Measurements from ENCODE around the gene NEMP2. TPM values are rescaled to one million over a fixed set of nuclear protein-coding genes. Genes with fewer than 3 reads are reported as not detected.

The NEMP2 gene
- total and polyA plus RNA-seq, 2 donors from 2014 or later: 2.3 to 5.2 TPM

DNA sequence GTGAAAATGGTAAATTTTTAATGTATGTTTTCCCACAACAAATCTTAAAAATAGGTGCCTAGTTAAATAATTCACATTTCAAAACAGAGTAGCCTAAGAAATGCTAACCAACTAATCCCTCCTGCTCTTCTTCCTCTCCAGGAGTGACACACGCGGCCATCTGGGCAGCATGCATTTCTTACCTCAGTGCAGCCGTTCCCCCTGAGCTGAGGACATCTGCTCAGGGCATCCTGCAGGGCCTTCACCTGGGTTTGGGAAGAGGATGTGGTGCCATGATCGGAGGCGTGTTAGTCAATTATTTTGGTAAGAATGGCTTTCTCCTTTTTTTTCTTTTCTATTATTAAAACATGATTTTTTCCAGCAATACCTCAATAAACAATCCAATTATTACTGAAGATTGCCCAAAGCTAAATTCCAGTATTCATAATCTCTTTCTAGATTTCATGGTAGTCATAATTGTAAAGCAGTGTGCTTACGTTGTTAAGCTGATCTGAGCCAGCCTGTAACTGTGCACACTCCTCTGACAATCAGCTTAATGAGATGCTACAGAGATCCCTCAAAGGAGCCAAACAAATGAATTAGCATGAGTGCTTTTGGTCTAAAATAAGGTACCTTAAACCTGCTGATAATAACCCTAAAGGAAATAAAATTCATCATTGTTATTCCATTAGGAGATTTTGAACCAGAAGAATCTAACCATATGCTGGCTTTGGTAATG is 45.8 kb downstream of the NEMP2 start:
- Histone ChIP-seq H3K9ac (ENCODE audit: low read length in 3 of 3) (no peak overlapping the region), H3K9me3 (ENCODE audit: control insufficient read depth in 2 of 3, insufficient read depth in 1 of 3, low read length in 3 of 3) (no peaks in the 10 kb centered on the region), H3K4me3 (ENCODE audit: low read length in 3 of 3) (no peak overlapping the region), H3K27me3 (ENCODE audit: control insufficient read depth, insufficient read depth, low read length) (no peaks in the 10 kb centered on the region), H3K36me3 (ENCODE audit: control insufficient read depth in 2 of 3, insufficient read depth in 3 of 3, low read length in 3 of 3) (peaks cover 2 to 8% (median 5%) of the 10 kb centered on the region in 3 donors), H3K27ac (ENCODE audit: low read depth in 2 of 2, low read length in 2 of 2) (no peak overlapping the region), H3K4me1 (ENCODE audit: control insufficient read depth in 2 of 3, insufficient read depth in 2 of 3, low read depth in 1 of 3, low read length in 3 of 3) (no peaks in the 10 kb centered on the region)
- TF ChIP-seq, protein P1, sequence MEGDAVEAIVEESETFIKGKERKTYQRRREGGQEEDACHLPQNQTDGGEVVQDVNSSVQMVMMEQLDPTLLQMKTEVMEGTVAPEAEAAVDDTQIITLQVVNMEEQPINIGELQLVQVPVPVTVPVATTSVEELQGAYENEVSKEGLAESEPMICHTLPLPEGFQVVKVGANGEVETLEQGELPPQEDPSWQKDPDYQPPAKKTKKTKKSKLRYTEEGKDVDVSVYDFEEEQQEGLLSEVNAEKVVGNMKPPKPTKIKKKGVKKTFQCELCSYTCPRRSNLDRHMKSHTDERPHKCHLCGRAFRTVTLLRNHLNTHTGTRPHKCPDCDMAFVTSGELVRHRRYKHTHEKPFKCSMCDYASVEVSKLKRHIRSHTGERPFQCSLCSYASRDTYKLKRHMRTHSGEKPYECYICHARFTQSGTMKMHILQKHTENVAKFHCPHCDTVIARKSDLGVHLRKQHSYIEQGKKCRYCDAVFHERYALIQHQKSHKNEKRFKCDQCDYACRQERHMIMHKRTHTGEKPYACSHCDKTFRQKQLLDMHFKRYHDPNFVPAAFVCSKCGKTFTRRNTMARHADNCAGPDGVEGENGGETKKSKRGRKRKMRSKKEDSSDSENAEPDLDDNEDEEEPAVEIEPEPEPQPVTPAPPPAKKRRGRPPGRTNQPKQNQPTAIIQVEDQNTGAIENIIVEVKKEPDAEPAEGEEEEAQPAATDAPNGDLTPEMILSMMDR (IDR thresholded peaks at IDR 0.05; ENCODE audit: borderline replicate concordance, extremely low read depth, insufficient read depth): no peak
- no peak for FAIRE-seq
- intact Hi-C loops (cut with DNase I): no loop called here
- DNase-seq: no peak

DNA sequence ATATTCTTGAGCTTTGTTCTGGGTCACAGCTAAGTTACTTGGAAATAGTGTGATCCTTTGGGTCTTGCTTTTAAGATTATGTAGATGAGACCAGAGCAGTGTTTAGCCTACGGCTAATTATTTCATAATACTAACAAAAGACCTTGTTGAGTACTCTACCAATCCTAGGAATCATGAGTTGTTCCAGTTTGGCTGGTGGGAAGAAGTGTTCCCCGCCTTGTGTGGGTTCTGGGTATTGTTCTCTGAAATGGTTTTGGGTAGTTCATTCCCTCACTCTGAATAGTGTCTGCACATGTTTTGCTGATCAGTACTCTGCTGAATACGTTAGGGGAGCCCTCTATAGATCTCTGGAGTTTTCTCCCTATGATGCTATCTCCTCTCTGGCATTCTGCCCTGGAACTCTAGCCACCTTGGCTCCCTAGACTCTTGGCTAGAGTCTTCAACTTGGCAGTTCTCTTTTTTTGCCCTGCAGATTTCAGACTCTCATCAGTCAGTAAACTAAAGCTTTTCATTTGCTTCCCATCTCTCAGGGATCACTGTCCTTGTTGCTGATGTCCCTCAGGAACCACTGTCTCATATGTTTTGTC is 48.4 kb downstream of the NEMP2 start:
- H3K4me1 ChIP-seq (ENCODE audit: control insufficient read depth in 2 of 3, insufficient read depth in 2 of 3, low read depth in 1 of 3, low read length in 3 of 3): no peaks in the 10 kb centered on the region
- H3K27ac ChIP-seq (ENCODE audit: low read depth in 2 of 2, low read length in 2 of 2): no peak overlapping the region
- TF ChIP-seq, protein P1 (IDR thresholded peaks at IDR 0.05; ENCODE audit: borderline replicate concordance, extremely low read depth, insufficient read depth): no peak
- no peak for DNase-seq
- no peaks in the 10 kb centered on the region for H3K27me3 ChIP-seq (ENCODE audit: control insufficient read depth, insufficient read depth, low read length)
- FAIRE-seq: no peak
- intact Hi-C loops (cut with DNase I): no loop called here
- peaks cover under 1 to 5% (median 5%) of the 10 kb centered on the region in 3 donors for H3K36me3 ChIP-seq (ENCODE audit: control insufficient read depth in 2 of 3, insufficient read depth in 3 of 3, low read length in 3 of 3)
- no peaks in the 10 kb centered on the region for H3K9me3 ChIP-seq (ENCODE audit: control insufficient read depth in 2 of 3, insufficient read depth in 1 of 3, low read length in 3 of 3)
- H3K9ac ChIP-seq (ENCODE audit: low read length in 3 of 3): no peak overlapping the region
- no peak overlapping the region for H3K4me3 ChIP-seq (ENCODE audit: low read length in 3 of 3)

DNA sequence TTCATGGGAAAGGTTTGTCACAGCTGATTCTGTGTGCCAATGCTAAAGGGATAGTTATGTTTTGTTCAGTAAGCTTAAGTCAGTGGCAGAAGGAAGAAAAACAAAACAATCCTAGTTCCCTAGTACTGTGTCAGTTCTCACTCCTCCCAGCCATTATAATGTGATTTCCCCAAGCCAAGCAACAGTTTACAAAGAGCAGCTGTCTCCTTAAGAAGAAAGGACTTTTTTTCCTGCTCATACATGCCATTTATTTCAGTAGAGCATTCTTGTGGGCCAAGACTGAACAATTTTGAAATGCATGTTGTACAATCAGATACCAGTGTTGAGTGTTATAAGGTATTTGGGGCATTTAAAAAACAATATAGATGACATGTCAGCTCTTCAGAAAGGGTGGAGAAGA is 52.1 kb downstream of the NEMP2 start:
- H3K9me3 ChIP-seq (ENCODE audit: control insufficient read depth in 2 of 3, insufficient read depth in 1 of 3, low read length in 3 of 3): no peaks in the 10 kb centered on the region
- no peaks in the 10 kb centered on the region for H3K27me3 ChIP-seq (ENCODE audit: control insufficient read depth, insufficient read depth, low read length)
- no peak overlapping the region for H3K27ac ChIP-seq (ENCODE audit: low read depth in 2 of 2, low read length in 2 of 2)
- intact Hi-C loops (cut with DNase I): loop anchor here (5.0 kb wide), 1 partner anchor 165 kb away; the partner anchor contains the start of gene HIBCH
- no peak overlapping the region for H3K4me3 ChIP-seq (ENCODE audit: low read length in 3 of 3)
- H3K9ac ChIP-seq (ENCODE audit: low read length in 3 of 3): no peak overlapping the region
- H3K36me3 ChIP-seq (ENCODE audit: control insufficient read depth in 2 of 3, insufficient read depth in 3 of 3, low read length in 3 of 3): no peaks in the 10 kb centered on the region
- peaks cover 0 to 3% (median 0%) of the 10 kb centered on the region in 3 donors for H3K4me1 ChIP-seq (ENCODE audit: control insufficient read depth in 2 of 3, insufficient read depth in 2 of 3, low read depth in 1 of 3, low read length in 3 of 3)
- peak in 1 of 5 donors; percentile 61 for DNase-seq
- TF ChIP-seq, protein P1 (IDR thresholded peaks at IDR 0.05; ENCODE audit: borderline replicate concordance, extremely low read depth, insufficient read depth): no peak
- no peak for FAIRE-seq

Data from kidney (tissue), 14 donors.